Panc1 (cell line): ENCODE measurements around the gene STUB1.
A peak's percentile ranks its signal among the peaks of the same experiment; 100 is the strongest.

Experiments used
- CTCF ChIP-seq: fragments of 450-650 bp; IDR thresholded peaks from 2 replicates; pipeline ENCODE4 v1.5.1; 2017; ENCODE audit warnings: mild to moderate bottlenecking
- POLR2AphosphoS5 ChIP-seq: IDR thresholded peaks from 2 replicates; pipeline ENCODE4 v1.6.1; 2012; ENCODE audit warnings: mild to moderate bottlenecking, low read depth, low read length, moderate library complexity
- REST ChIP-seq, 2 experiments: IDR thresholded peaks; 2 replicates each; pipeline ENCODE4 v1.6.1; 2011 to 2012; ENCODE audit warnings: low read depth in 2 of 2, control low read depth in 1 of 2, low read length in 1 of 2, mild to moderate bottlenecking in 1 of 2, moderate library complexity in 1 of 2; ENCODE audit not compliant: insufficient read depth in 1 of 2
- TCF7L2 ChIP-seq: IDR thresholded peaks from 2 replicates; pipeline ENCODE4 v1.6.1; 2011; ENCODE audit warnings: mild to moderate bottlenecking, low read depth, low read length, inconsistent platforms

- TF ChIP-seq CTCF: no peak
- peak in 1 of 2 experiments; percentile 14; a peak in 1 of 4 replicates for TF ChIP-seq REST (IDR thresholded peaks at IDR 0.05; ENCODE audit: insufficient read depth in 1 of 2, low read depth in 2 of 2, low read length in 1 of 2)
- no peak for TF ChIP-seq TCF7L2
- TF ChIP-seq POLR2AphosphoS5: peak; percentile 68; the same call in 1 of the 2 replicates
These were observed 1.7 kb downstream of the STUB1 start for GRCh38 chr16:681746-682427.
